GM19463 (cell line): ENCODE data around the gene TECPR1.

Experiments
- ATAC-seq: cut with Tn5 transposase; IDR thresholded peaks from one replicate; pipeline ENCODE4 v1.9.1; 2021; ENCODE audit warnings: mild to moderate bottlenecking, moderate library complexity; ENCODE audit not compliant: unreplicated experiment

TECPR1 gene

GRCh38 chr7:98196706-98197605, 55.1 kb downstream of the TECPR1 start:
- ATAC-seq = no peak

GRCh38 chr7:98194672-98195457, 57.2 kb downstream of the TECPR1 start:
- no peak for ATAC-seq

GRCh38 chr7:98194186-98194585, 57.8 kb downstream of the TECPR1 start:
- no peak for ATAC-seq

- ATAC-seq = no peak
Measured at GRCh38 chr7:98193474-98194180, 58.4 kb downstream of the TECPR1 start.

- ATAC-seq = no peak
Measured at GRCh38 chr7:98192781-98193457, 59.1 kb downstream of the TECPR1 start.

- ATAC-seq = no peak
Measured at GRCh38 chr7:98191668-98192431, 60.2 kb downstream of the TECPR1 start.

- no peak for ATAC-seq
Measured at GRCh38 chr7:98189559-98189958, 62.5 kb downstream of the TECPR1 start.

GRCh38 chr7:98187138-98187502, 64.9 kb downstream of the TECPR1 start:
- ATAC-seq = no peak

- ATAC-seq = no peak
Measured at GRCh38 chr7:98186452-98187137, 65.4 kb downstream of the TECPR1 start.

- ATAC-seq = no peak
Measured at GRCh38 chr7:98185101-98185500, 66.9 kb downstream of the TECPR1 start.

- no peak for ATAC-seq
Measured at GRCh38 chr7:98180751-98181150, 71.3 kb downstream of the TECPR1 start.

GRCh38 chr7:98178762-98179490, 73.1 kb downstream of the TECPR1 start:
- ATAC-seq = no peak

GRCh38 chr7:98178321-98178720, 73.7 kb downstream of the TECPR1 start:
- ATAC-seq = no peak

GRCh38 chr7:98177553-98177952, 74.5 kb downstream of the TECPR1 start:
- no peak for ATAC-seq

GRCh38 chr7:98175260-98175940, 76.6 kb downstream of the TECPR1 start:
- no peak for ATAC-seq

- ATAC-seq = no peak
Measured at GRCh38 chr7:98174334-98175259, 77.4 kb downstream of the TECPR1 start.

- ATAC-seq = no peak
Measured at GRCh38 chr7:98171449-98171848, 80.6 kb downstream of the TECPR1 start.
